H1 (cell line): Measurements from ENCODE around the gene TKFC. TPM values are rescaled to one million over a fixed set of nuclear protein-coding genes. Genes with fewer than 3 reads are reported as not detected.

Source experiments
- CHD7 ChIP-seq: fragments of 300-600 bp; sonication (generic); IDR thresholded peaks from 2 replicates; pipeline ENCODE4 v1.7.1; 2012; ENCODE audit warnings: low read length, moderate library complexity, mild to moderate bottlenecking, inconsistent platforms; ENCODE audit not compliant: insufficient replicate concordance
- EP300 ChIP-seq, 2 experiments: IDR thresholded peaks; 1 replicate in 1 of 2; 2 replicates in 1 of 2; pipeline ENCODE4 v1.6.1; 2011 to 2012; ENCODE audit warnings: low read depth in 2 of 2, low read length in 2 of 2, mild to moderate bottlenecking in 2 of 2, borderline replicate concordance in 1 of 2, inconsistent platforms in 1 of 2, moderate library complexity in 1 of 2
- GABPA ChIP-seq: IDR thresholded peaks from 2 replicates; pipeline ENCODE4 v1.6.1; 2011; ENCODE audit warnings: mild to moderate bottlenecking, low read length, moderate library complexity, borderline replicate concordance; ENCODE audit not compliant: insufficient read depth
- KDM1A ChIP-seq: fragments of 200-600, 300-600 bp; sonication (generic); IDR thresholded peaks from 2 replicates; pipeline ENCODE4 v1.7.1; 2016; ENCODE audit warnings: mild to moderate bottlenecking, low read length, borderline replicate concordance
- POLR2A ChIP-seq, 2 experiments: IDR thresholded peaks; 1 replicate in 1 of 2; 2 replicates in 1 of 2; pipeline ENCODE4 v1.6.1; 2011; ENCODE audit warnings: low read depth in 2 of 2, low read length in 2 of 2, mild to moderate bottlenecking in 2 of 2; ENCODE audit errors: control extremely low read depth in 1 of 2
- SUZ12 ChIP-seq: fragments of 200-600 bp; sonication (generic); IDR thresholded peaks from 2 replicates; pipeline ENCODE4 v1.6.1; 2012; ENCODE audit warnings: mild to moderate bottlenecking, inconsistent platforms, low read length, moderate library complexity, mixed read lengths
- TCF12 ChIP-seq: IDR thresholded peaks from 2 replicates; pipeline ENCODE4 v1.6.1; 2011; ENCODE audit warnings: low read depth, mild to moderate bottlenecking, low read length
- polyA plus RNA-seq, 7 experiments: library from polyadenylated mRNA; depleted of rRNA in 3 of 7; stranded (reverse) in 5 of 7; unstranded in 2 of 7; fragments of >200 nt in 5 of 7; fragments of 200-250 nt in 2 of 7; gene quantifications; 1 replicate in 5 of 7; 2 replicates in 1 of 7; 4 replicates in 1 of 7; pipeline versions ENCODE4 v1.2.1 to v1.2.3, GENCODE V29; 2011 to 2013; ENCODE audit warnings: missing spikeins in 2 of 7, mixed read lengths in 2 of 7
- total RNA-seq: library from RNA; stranded (reverse); fragmentation: NEBNext Ultra II Directional; extraction: Animal tissue kit (Norgen Biotek cat#: 25700); gene quantifications from 2 replicates; pipeline ENCODE4 v1.2.1, GENCODE V29; 2021

Gene TKFC
- total and polyA plus RNA-seq, 2 of the 8 experiments (the other 6 are each of a cell fraction or from before 2014, with no cell fraction given), result 53.5 to 55.0 TPM

DNA sequence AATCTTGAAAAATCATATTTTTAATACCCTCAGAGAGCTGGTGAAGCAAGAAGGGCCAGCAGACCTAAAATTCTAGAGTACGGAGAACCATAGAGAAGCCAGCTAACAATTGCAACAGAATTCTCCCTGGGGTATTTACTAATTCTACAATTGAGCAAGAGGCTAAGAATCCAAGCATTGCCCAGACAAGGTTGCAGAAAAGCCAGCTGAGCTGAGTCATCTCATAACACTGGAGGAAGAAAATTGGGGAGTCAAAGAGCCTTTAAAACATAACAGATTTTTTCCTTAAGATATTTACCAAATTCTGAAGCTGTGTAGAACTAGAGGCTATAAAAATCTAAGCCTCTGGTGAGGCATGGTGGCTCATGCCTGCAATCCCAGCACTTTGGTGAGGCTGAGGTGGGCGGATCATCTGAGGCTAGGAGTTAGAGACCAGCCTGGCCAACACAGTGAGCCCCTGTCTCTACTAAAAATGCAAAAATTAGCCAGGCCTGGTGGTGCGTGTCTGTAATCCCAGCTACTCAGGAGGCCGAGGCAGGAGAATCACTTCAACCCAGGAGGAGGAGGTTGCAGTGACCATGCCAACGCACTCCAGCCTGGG lies 45.8 kb downstream of the TKFC start (continued):
- no peak for TF ChIP-seq CHD7
- TF ChIP-seq KDM1A, result no peak
- TF ChIP-seq TCF12, result no peak
- no peak for TF ChIP-seq POLR2A (IDR thresholded peaks at IDR 0.05; ENCODE audit: control extremely low read depth in 1 of 2, low read depth in 2 of 2, low read length in 2 of 2)
- TF ChIP-seq EP300 (IDR thresholded peaks at IDR 0.05; ENCODE audit: borderline replicate concordance in 1 of 2, low read depth in 2 of 2, low read length in 2 of 2), result no peak
- TF ChIP-seq GABPA, result no peak
- TF ChIP-seq SUZ12, result no peak
